Measurements from ENCODE around the gene FTO. TPM values are rescaled to one million over a fixed set of nuclear protein-coding genes. Genes with fewer than 3 reads are reported as not detected.

FTO gene
- total RNA-seq, 4 donors from 2014 or later = 62.0 to 90.1 (median 75.1) TPM

- in situ Hi-C loops (cut with MboI; ENCODE audit: low sequenced_read_pairs in 4 of 4) (loop anchor here in 1 of 4 donors (25.0 kb wide), 1 partner anchor 762 kb away; the partner anchor contains the start of gene IRX5), intact Hi-C loops (cut with DNase I; ENCODE audit: low total_unique reads) (no loop called here)
- DNase-seq = no peak
- TF ChIP-seq CTCF (IDR thresholded peaks at IDR 0.05 in 4 of 5, conservative IDR thresholded peaks at IDR 0.05 in 1 of 5) = no peak
- no peak for TF ChIP-seq POLR2A (IDR thresholded peaks at IDR 0.05)
- no peaks in the 10 kb centered on the region for H3K9me3 ChIP-seq
- no peaks in the 10 kb centered on the region for H3K4me1 ChIP-seq
- no peak overlapping the region for H3K27ac ChIP-seq
- no peaks in the 10 kb centered on the region for H3K27me3 ChIP-seq
- no peaks in the 10 kb centered on the region for H3K36me3 ChIP-seq
- H3K4me3 ChIP-seq = no peak overlapping the region
- no peak for ATAC-seq
These were observed 471.2 kb downstream of the FTO start for GRCh38 chr16:54175169-54175551.

- in situ Hi-C loops (cut with MboI; ENCODE audit: low sequenced_read_pairs in 4 of 4) = loop anchor here in 1 of 4 donors (25.0 kb wide), 1 partner anchor 762 kb away; the partner anchor contains the start of gene IRX5
- no peak for TF ChIP-seq CTCF (IDR thresholded peaks at IDR 0.05 in 4 of 5, conservative IDR thresholded peaks at IDR 0.05 in 1 of 5)
- TF ChIP-seq POLR2A (IDR thresholded peaks at IDR 0.05) = no peak
- no peaks in the 10 kb centered on the region for H3K4me1 ChIP-seq
- no peaks in the 10 kb centered on the region for H3K36me3 ChIP-seq
- intact Hi-C loops (cut with DNase I; ENCODE audit: low total_unique reads) = no loop called here
- no peaks in the 10 kb centered on the region for H3K9me3 ChIP-seq
- no peak overlapping the region for H3K27ac ChIP-seq
- ATAC-seq (no peak), DNase-seq (no peak)
- no peaks in the 10 kb centered on the region for H3K27me3 ChIP-seq
- no peak overlapping the region for H3K4me3 ChIP-seq
These were observed 471.8 kb downstream of the FTO start for GRCh38 chr16:54175552-54176375.

GRCh38 chr16:54176376-54176901, 472.5 kb downstream of the FTO start:
- no peak overlapping the region for H3K4me3 ChIP-seq
- no peaks in the 10 kb centered on the region for H3K36me3 ChIP-seq
- DNase-seq (no peak), ATAC-seq (no peak)
- no peaks in the 10 kb centered on the region for H3K27me3 ChIP-seq
- no peaks in the 10 kb centered on the region for H3K4me1 ChIP-seq
- in situ Hi-C loops (cut with MboI; ENCODE audit: low sequenced_read_pairs in 4 of 4) = loop anchor here in 1 of 4 donors (25.0 kb wide), 1 partner anchor 761 kb away; the partner anchor contains the start of gene IRX5
- no peak overlapping the region for H3K27ac ChIP-seq
- intact Hi-C loops (cut with DNase I; ENCODE audit: low total_unique reads) = no loop called here
- TF ChIP-seq POLR2A (IDR thresholded peaks at IDR 0.05) = no peak
- no peak for TF ChIP-seq CTCF (IDR thresholded peaks at IDR 0.05 in 4 of 5, conservative IDR thresholded peaks at IDR 0.05 in 1 of 5)
- no peaks in the 10 kb centered on the region for H3K9me3 ChIP-seq

- no peaks in the 10 kb centered on the region for H3K36me3 ChIP-seq
- intact Hi-C loops (cut with DNase I; ENCODE audit: low total_unique reads) = no loop called here
- H3K9me3 ChIP-seq = no peaks in the 10 kb centered on the region
- ATAC-seq (no peak), DNase-seq (no peak)
- no peaks in the 10 kb centered on the region for H3K27me3 ChIP-seq
- no peak overlapping the region for H3K4me3 ChIP-seq
- H3K27ac ChIP-seq = no peak overlapping the region
- no peaks in the 10 kb centered on the region for H3K4me1 ChIP-seq
- no peak for TF ChIP-seq POLR2A (IDR thresholded peaks at IDR 0.05)
- in situ Hi-C loops (cut with MboI; ENCODE audit: low sequenced_read_pairs in 4 of 4) = loop anchor here in 1 of 4 donors (25.0 kb wide), 1 partner anchor 760 kb away; the partner anchor contains the start of gene IRX5
These were observed 473.3 kb downstream of the FTO start for GRCh38 chr16:54177052-54177861.

Measured in gastrocnemius medialis (tissue), 4 donors.